Colon (tissue), 2 donors: ENCODE results near the gene OPN4.

Experiments used
- FAIRE-seq: peaks from 2 replicates; lab custom pipeline; 2012; peaks lifted over from hg19 to GRCh38; lab: Jason Lieb, UNC
- donor health status: control.
- donor health status: control.

The OPN4 gene

GRCh38 chr10:86699991-86700840 is 45.9 kb downstream of the OPN4 start:
- FAIRE-seq: no peak

GRCh38 chr10:86700851-86701617 is 46.7 kb downstream of the OPN4 start:
- FAIRE-seq: no peak

GRCh38 chr10:86703176-86703575 is 48.8 kb downstream of the OPN4 start:
- no peak for FAIRE-seq

GRCh38 chr10:86705139-86705538 is 50.8 kb downstream of the OPN4 start:
- FAIRE-seq: no peak

- FAIRE-seq: no peak
Measured at GRCh38 chr10:86705905-86706304, 51.6 kb downstream of the OPN4 start.

GRCh38 chr10:86706401-86706841 is 52.1 kb downstream of the OPN4 start:
- no peak for FAIRE-seq

GRCh38 chr10:86706977-86707376 is 52.6 kb downstream of the OPN4 start:
- no peak for FAIRE-seq

GRCh38 chr10:86707505-86707904 is 53.2 kb downstream of the OPN4 start:
- no peak for FAIRE-seq

GRCh38 chr10:86708068-86708782 is 53.9 kb downstream of the OPN4 start:
- FAIRE-seq: no peak

GRCh38 chr10:86708783-86709380 is 54.5 kb downstream of the OPN4 start:
- no peak for FAIRE-seq

GRCh38 chr10:86709396-86710185 is 55.2 kb downstream of the OPN4 start:
- no peak for FAIRE-seq

GRCh38 chr10:86710987-86711512 is 56.7 kb downstream of the OPN4 start:
- FAIRE-seq: no peak

- FAIRE-seq: no peak
Measured at GRCh38 chr10:86711513-86712316, 57.4 kb downstream of the OPN4 start.

GRCh38 chr10:86712317-86712707 is 58.0 kb downstream of the OPN4 start:
- FAIRE-seq: no peak

GRCh38 chr10:86715156-86715795 is 60.9 kb downstream of the OPN4 start:
- no peak for FAIRE-seq

- no peak for FAIRE-seq
Measured at GRCh38 chr10:86715836-86716235, 61.5 kb downstream of the OPN4 start.
